22Rv1 (cell line): Measurements from ENCODE around the gene IRF4.

Source experiments
- H3K27ac ChIP-seq: fragments of 450-650 bp; 2 replicates; pipeline ENCODE4 v1.5.1; 2017
- ZFX ChIP-seq: fragments of 450-650 bp; IDR thresholded peaks from 2 replicates; pipeline ENCODE4 v1.6.1; 2017; ENCODE audit warnings: antibody characterized with exemption, borderline replicate concordance
- TF ChIP-seq, protein P1 (sequence below): fragments of 450-650 bp; IDR thresholded peaks from 2 replicates; pipeline ENCODE4 v1.5.1; 2017; ENCODE audit warnings: mild to moderate bottlenecking

The IRF4 gene

DNA sequence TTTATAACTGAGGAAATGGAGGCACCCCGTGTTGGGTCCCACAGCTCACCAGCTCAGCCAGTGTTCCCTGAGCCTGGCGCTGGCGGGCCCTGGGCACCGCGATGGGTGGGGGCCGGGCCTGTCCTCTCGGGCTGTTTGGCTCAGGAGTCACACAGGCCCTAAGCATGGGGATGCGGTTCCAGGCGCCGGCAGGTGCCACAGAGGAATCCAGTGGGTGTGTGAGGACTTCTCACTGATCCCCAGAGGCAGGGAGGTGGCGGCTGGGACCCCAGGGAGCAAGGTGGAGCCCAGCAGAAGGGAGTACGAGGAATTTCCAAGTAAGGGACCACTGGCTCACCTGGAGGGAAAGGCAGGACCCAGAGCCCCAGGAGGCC is 57.5 kb downstream of the IRF4 start:
- no peak for TF ChIP-seq ZFX
- TF ChIP-seq, protein P1, sequence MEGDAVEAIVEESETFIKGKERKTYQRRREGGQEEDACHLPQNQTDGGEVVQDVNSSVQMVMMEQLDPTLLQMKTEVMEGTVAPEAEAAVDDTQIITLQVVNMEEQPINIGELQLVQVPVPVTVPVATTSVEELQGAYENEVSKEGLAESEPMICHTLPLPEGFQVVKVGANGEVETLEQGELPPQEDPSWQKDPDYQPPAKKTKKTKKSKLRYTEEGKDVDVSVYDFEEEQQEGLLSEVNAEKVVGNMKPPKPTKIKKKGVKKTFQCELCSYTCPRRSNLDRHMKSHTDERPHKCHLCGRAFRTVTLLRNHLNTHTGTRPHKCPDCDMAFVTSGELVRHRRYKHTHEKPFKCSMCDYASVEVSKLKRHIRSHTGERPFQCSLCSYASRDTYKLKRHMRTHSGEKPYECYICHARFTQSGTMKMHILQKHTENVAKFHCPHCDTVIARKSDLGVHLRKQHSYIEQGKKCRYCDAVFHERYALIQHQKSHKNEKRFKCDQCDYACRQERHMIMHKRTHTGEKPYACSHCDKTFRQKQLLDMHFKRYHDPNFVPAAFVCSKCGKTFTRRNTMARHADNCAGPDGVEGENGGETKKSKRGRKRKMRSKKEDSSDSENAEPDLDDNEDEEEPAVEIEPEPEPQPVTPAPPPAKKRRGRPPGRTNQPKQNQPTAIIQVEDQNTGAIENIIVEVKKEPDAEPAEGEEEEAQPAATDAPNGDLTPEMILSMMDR: no peak
- no peak overlapping the region for H3K27ac ChIP-seq

DNA sequence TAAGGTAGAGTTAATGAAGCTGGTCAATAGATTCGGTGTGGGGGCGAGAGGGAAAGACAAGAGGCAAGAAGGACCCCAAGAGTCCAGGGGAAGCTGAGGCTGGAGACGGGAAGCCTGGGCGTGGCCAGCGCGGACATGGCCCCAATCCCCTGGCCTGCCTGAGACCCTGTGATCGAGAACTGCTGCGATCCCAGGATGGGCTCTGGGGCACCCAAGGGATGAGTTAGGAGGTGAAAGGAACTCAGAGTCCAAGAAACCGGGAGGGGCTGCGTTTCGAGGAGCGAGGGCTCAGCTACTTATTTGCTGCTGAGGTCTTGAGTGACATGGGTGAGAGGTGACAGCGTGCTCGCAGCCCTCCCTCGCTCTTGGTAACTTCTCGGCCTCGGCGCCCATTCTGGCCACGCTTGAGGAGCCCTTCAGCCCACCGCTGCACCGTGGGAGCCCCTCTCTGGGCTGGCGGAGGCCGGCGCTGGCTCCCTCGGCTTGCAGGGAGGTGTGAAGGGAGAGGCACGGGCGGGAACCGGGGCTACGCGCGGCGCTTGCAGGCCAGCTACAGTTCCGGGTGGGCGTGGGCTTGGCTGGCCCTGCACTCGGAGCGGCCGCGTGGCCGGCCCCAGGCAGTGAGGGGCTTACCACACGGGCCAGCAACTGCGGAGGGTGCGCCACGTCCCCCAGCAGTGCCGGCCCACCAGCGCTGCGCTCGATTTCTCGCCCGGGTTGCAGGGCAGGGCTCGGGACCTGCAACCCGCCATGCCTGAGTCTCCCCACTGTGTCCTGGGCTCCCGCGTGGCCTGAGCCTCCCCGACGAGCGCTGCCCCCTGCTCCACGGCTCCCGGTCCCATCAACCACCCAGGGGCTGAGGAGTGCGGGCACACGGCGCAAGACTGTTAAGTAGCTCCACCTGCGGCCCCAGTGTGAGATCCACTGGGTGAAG is 58.2 kb downstream of the IRF4 start:
- TF ChIP-seq, protein P1: no peak
- H3K27ac ChIP-seq: no peak overlapping the region

DNA sequence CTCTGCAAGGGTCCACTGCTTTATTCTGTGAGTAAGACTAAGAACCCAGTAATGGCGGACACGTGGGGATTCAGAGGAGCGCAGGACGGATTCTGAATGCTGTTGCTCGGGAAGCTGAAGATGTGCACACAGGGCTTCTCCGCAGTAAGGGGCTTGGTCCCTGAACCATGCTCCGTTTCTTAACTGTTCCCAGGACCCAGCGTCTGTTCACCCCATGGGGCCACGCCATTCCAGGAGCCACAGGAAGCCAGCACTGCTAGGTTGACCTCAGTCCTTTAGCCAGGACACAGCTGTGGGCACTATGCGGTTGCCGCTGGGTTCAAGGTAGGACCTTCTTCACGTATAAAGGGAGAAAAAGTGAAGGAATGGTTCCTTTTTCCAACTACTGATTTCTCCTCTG is 59.8 kb downstream of the IRF4 start:
- no peak for TF ChIP-seq ZFX
- TF ChIP-seq, protein P1: no peak

DNA sequence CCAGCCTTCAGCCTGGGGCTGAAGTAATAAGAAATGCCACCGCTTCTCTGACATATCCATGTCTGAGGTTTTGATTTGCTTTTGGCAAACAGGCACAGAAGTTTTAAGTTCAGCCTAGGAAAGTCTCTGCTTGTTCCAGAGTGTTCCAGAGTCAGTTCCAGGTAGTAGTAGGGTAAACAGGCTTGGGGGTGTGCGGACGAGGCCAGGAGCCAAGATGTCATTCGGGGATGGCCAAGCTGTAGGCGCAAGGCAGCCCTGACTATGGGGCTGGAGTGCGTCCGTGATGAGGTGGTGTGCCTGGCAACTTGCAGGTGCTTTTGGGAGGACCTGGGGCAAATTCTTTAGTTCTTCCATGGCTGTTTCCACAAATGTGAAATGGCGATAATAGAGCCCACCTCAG is 60.3 kb downstream of the IRF4 start:
- no peak for TF ChIP-seq ZFX
- TF ChIP-seq, protein P1: no peak
- H3K27ac ChIP-seq: no peak overlapping the region

More for the DNA sequence above, 59.8 kb downstream of the IRF4 start:
- no peak overlapping the region for H3K27ac ChIP-seq

DNA sequence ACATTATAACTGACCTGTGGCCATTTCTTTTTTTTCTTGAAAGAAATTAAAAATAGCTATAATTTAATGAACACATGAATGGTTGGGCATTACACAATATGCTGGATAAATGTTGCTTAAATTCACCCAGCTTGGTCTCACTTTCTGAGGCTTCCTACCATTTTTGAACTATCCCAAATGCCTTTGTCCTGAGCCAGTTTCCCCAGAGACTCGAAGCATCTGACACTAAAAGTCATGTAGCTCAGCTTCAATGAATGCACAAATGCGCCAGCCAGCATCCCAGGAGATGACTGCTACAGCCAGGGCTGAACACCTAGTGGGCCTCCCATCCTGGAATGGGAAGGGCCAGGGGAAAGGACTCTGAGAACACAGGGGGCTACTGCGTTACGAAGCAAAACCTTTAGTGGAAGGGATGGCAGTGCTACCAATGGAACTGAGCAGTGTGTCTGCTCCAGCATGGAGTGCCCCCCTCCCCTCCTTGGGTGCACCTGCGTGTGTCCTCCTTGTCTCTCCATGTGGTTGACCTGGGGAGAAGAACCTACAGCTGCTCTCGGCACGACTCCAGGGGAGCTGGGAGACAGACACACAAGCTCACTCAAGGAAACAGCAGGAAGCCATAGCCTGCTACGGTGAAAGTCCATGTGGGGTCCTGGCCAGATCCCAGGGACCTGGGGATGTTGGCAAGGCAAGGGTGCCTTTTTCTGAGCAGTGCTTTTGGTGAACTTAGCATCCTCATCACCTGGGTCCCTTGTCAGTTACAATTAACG is 60.9 kb downstream of the IRF4 start:
- no peak for TF ChIP-seq ZFX
- TF ChIP-seq, protein P1: no peak
- H3K27ac ChIP-seq: no peak overlapping the region

DNA sequence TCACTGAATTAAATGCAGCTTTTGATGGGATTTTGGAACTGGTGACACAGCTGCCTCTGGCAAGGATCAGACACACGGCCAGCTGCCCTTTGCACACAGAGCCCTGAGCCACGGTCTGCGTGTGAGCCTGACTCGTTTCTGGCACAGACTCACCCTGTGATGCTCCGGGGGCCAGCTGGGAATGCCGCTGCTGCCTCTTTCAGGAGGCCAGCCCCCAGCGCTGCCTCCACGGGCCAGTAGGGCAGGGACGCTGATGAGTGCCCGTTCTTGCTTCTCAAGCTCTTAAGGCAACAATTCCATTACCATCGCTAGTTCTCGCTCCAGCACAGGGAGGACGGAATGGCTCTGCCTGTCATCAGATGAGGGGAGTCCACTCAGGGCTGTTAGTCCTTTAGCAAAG is 61.6 kb downstream of the IRF4 start:
- H3K27ac ChIP-seq: no peak overlapping the region

More for the DNA sequence above, 61.6 kb downstream of the IRF4 start:
- TF ChIP-seq, protein P1: no peak
- TF ChIP-seq ZFX: no peak
